COR-L47 (cell line): ENCODE data around the gene PBX2.
"Not testable (repeated sequence)": the region's sequence is repeated elsewhere in the genome, so short reads cannot be mapped to it uniquely, and the experiment has no call there.

ENCODE experiments used
- DNase-seq: peaks from one replicate; lab custom pipeline; 2025; lab: John Stamatoyannopoulos, UW

Gene PBX2

GRCh38 chr6:32186151-32186840, 3.7 kb downstream of the PBX2 start:
- DNase-seq: not testable (repeated sequence)

- not testable (repeated sequence) for DNase-seq
These were observed 4.3 kb downstream of the PBX2 start for GRCh38 chr6:32185681-32186131.

GRCh38 chr6:32184084-32184640, 5.8 kb downstream of the PBX2 start, which contains the start of gene AGER:
TSS of gene AGER (minus strand) at chr6:32184253. CDS start at chr6:32184222, 31 bp downstream.
- no peak for DNase-seq

GRCh38 chr6:32183483-32184083, 6.4 kb downstream of the PBX2 start:
- DNase-seq: no peak

GRCh38 chr6:32183030-32183429, 7.0 kb downstream of the PBX2 start:
- no peak for DNase-seq

- no peak for DNase-seq
These were observed 7.4 kb downstream of the PBX2 start for GRCh38 chr6:32182555-32182981.

GRCh38 chr6:32181915-32182529, 8.0 kb downstream of the PBX2 start:
- DNase-seq: no peak

- DNase-seq: no peak
These were observed 8.8 kb downstream of the PBX2 start for GRCh38 chr6:32181148-32181702.

GRCh38 chr6:32179766-32180405, 10.1 kb downstream of the PBX2 start:
- no peak for DNase-seq

GRCh38 chr6:32178547-32179440, 11.2 kb downstream of the PBX2 start:
- DNase-seq: no peak

GRCh38 chr6:32177788-32178546, 12.0 kb downstream of the PBX2 start, which contains the start of gene RNF5:
TSS of gene RNF5 (plus strand) at chr6:32178405. CDS start at chr6:32178512, 107 bp downstream.
- peak; percentile 100 for DNase-seq

GRCh38 chr6:32177183-32177787, 12.7 kb downstream of the PBX2 start:
- peak; percentile 67 for DNase-seq

- no peak for DNase-seq
These were observed 13.4 kb downstream of the PBX2 start for GRCh38 chr6:32176476-32177182.

- DNase-seq: peak; percentile 95
These were observed 14.1 kb downstream of the PBX2 start, which contains the start of gene AGPAT1 for GRCh38 chr6:32175711-32176475. TSS of gene AGPAT1 (minus strand) at chr6:32176084. CDS start at chr6:32171496, 4,588 bp downstream.

GRCh38 chr6:32175322-32175710, 14.7 kb downstream of the PBX2 start:
- no peak for DNase-seq

GRCh38 chr6:32174416-32174815, 15.6 kb downstream of the PBX2 start:
- no peak for DNase-seq

GRCh38 chr6:32173051-32173727, 16.8 kb downstream of the PBX2 start:
- DNase-seq: no peak
